SU-DHL-6 (cell line): ENCODE data around the gene ADCY2.

Source experiments
- H2AFZ ChIP-seq: fragments of 200-600 bp; sonication (generic); 2 replicates; pipeline ENCODE4 v1.6.1; 2014; ENCODE audit warnings: low read depth, mild to moderate bottlenecking, moderate library complexity, mixed read lengths, antibody characterized with exemption, low read length; ENCODE audit not compliant: severe bottlenecking
- H3F3A ChIP-seq: fragments of 200-600 bp; shearing (Covaris generic); 2 replicates; pipeline ENCODE4 v1.6.0; 2016; ENCODE audit warnings: antibody characterized with exemption, mild to moderate bottlenecking; ENCODE audit not compliant: insufficient read depth
- H3K27ac ChIP-seq: fragments of 200-600 bp; sonication (generic); 2 replicates; pipeline ENCODE4 v1.5.1; 2016; ENCODE audit warnings: low read depth, mild to moderate bottlenecking, low read length, moderate library complexity, mixed read lengths
- H3K27me3 ChIP-seq: fragments of 200-600 bp; sonication (generic), shearing (Covaris generic); 2 replicates; pipeline ENCODE4 v1.6.0; 2014; ENCODE audit warnings: mild to moderate bottlenecking, low read length
- H3K36me3 ChIP-seq: fragments of 200-600 bp; sonication (generic); 2 replicates; pipeline ENCODE4 v1.6.1; 2014; ENCODE audit warnings: mild to moderate bottlenecking, low read length, mixed read lengths
- H3K4me2 ChIP-seq: fragments of 300-600, 200-600 bp; shearing (Covaris generic), sonication (generic); 2 replicates; pipeline ENCODE4 v1.6.0; 2014; ENCODE audit warnings: low read length, low read depth, mild to moderate bottlenecking; ENCODE audit not compliant: poor library complexity, severe bottlenecking
- H3K4me3 ChIP-seq: fragments of 200-600 bp; sonication (generic); 2 replicates; pipeline ENCODE4 v1.5.1; 2014; ENCODE audit warnings: antibody characterized with exemption, low read length, mild to moderate bottlenecking, mixed read lengths; ENCODE audit not compliant: insufficient read depth, poor library complexity, severe bottlenecking
- H3K79me2 ChIP-seq: fragments of 200-600 bp; sonication (generic); 2 replicates; pipeline ENCODE4 v1.6.1; 2014; ENCODE audit warnings: mild to moderate bottlenecking, low read length, moderate library complexity; ENCODE audit not compliant: insufficient read depth
- H3K9ac ChIP-seq: fragments of 200-600 bp; sonication (generic); 2 replicates; pipeline ENCODE4 v1.7.0; 2014; ENCODE audit warnings: mild to moderate bottlenecking, low read length
- H3K9me2 ChIP-seq: fragments of 200-600 bp; sonication (generic); replicated peaks from 2 replicates; pipeline ENCODE4 v1.6.1; 2014; ENCODE audit warnings: low read length; ENCODE audit not compliant: insufficient read depth
- H3K9me3 ChIP-seq: fragments of 200-600 bp; sonication (generic); 2 replicates; pipeline ENCODE4 v1.6.1; 2014; ENCODE audit warnings: low read length, mixed read lengths; ENCODE audit not compliant: insufficient read depth
- H4K20me1 ChIP-seq: fragments of 200-600 bp; sonication (generic); 2 replicates; pipeline ENCODE4 v1.6.1; 2014; ENCODE audit warnings: low read depth, mild to moderate bottlenecking, antibody characterized with exemption, low read length, moderate library complexity, mixed read lengths
- CTCF ChIP-seq: fragments of 200-600 bp; sonication (generic); IDR thresholded peaks from one replicate; pipeline ENCODE4 v1.5.1; 2017; ENCODE audit warnings: antibody characterized with exemption, mild to moderate bottlenecking, low read length, moderate library complexity; ENCODE audit not compliant: insufficient read depth, poor library complexity, severe bottlenecking
- EZH2phosphoT487 ChIP-seq: fragments of 200-600 bp; sonication (generic), shearing (Covaris generic); conservative IDR thresholded peaks from 2 replicates; pipeline ENCODE4 v1.6.1; 2018; ENCODE audit warnings: mild to moderate bottlenecking, antibody characterized with exemption, low read length, moderate library complexity, mixed read lengths

The ADCY2 gene

GRCh38 chr5:7741415-7742065 is 345.6 kb downstream of the ADCY2 start:
- no peak overlapping the region for H2AFZ ChIP-seq
- H4K20me1 ChIP-seq = no peaks in the 10 kb centered on the region
- TF ChIP-seq EZH2phosphoT487 (no peak), CTCF (no peak)

GRCh38 chr5:7742241-7742656 is 346.3 kb downstream of the ADCY2 start:
- Histone ChIP-seq H3F3A (no peaks in the 10 kb centered on the region), H3K9me2 (no peaks in the 10 kb centered on the region), H3K36me3 (no peaks in the 10 kb centered on the region), H3K4me3 (no peak overlapping the region), H3K79me2 (no peaks in the 10 kb centered on the region), H3K27me3 (no peaks in the 10 kb centered on the region), H3K9ac (no peak overlapping the region), H3K27ac (no peak overlapping the region), H2AFZ (no peak overlapping the region), H3K9me3 (no peaks in the 10 kb centered on the region), H3K4me2 (no peak overlapping the region), H4K20me1 (no peaks in the 10 kb centered on the region)
- TF ChIP-seq EZH2phosphoT487 = no peak
- TF ChIP-seq CTCF = no peak

More at GRCh38 chr5:7741415-7742065, 345.6 kb downstream of the ADCY2 start:
- Histone ChIP-seq H3K4me2 (no peak overlapping the region), H3K27me3 (no peaks in the 10 kb centered on the region), H3K79me2 (no peaks in the 10 kb centered on the region), H3F3A (no peaks in the 10 kb centered on the region), H3K9me2 (no peaks in the 10 kb centered on the region), H3K36me3 (no peaks in the 10 kb centered on the region), H3K9me3 (no peaks in the 10 kb centered on the region), H3K27ac (no peak overlapping the region), H3K4me3 (no peak overlapping the region), H3K9ac (no peak overlapping the region)

GRCh38 chr5:7745882-7746610 is 350.1 kb downstream of the ADCY2 start:
- TF ChIP-seq EZH2phosphoT487 (no peak), CTCF (peak; percentile 70)
- H4K20me1 ChIP-seq = no peaks in the 10 kb centered on the region
- no peak overlapping the region for H3K4me3 ChIP-seq
- no peak overlapping the region for H3K27ac ChIP-seq
- no peaks in the 10 kb centered on the region for H3K9me3 ChIP-seq
- no peaks in the 10 kb centered on the region for H3F3A ChIP-seq
- no peak overlapping the region for H3K9ac ChIP-seq
- H3K36me3 ChIP-seq = no peaks in the 10 kb centered on the region
- H3K4me2 ChIP-seq = no peak overlapping the region
- H2AFZ ChIP-seq = no peak overlapping the region
- H3K79me2 ChIP-seq = no peaks in the 10 kb centered on the region
- no peaks in the 10 kb centered on the region for H3K27me3 ChIP-seq
- no peaks in the 10 kb centered on the region for H3K9me2 ChIP-seq
